Right kidney (tissue), 9 donors: ENCODE measurements around the gene DST.

Experiments used
- DNase-seq: peaks from one replicate; pipeline ENCODE4 v3.0.0-alpha.2; 2016
- long read RNA-seq, 8 donors: transcript quantifications; one replicate each; lab custom pipeline, GENCODE V29; 2026

DST gene
- long read RNA-seq, donor 1, full-length matches to known transcripts: 13 of 13 reads
- long read RNA-seq, donor 1, partial matches to known transcripts: 0 of 13 reads
- long read RNA-seq, donor 1, other reads (novel, unspliced or antisense): 0 of 13 reads
- long read RNA-seq, donor 2, partial matches to known transcripts: 0 of 2 reads
- long read RNA-seq, donor 2, other reads (novel, unspliced or antisense): 0 of 2 reads
- long read RNA-seq, donor 3, partial matches to known transcripts: 0 of 8 reads
- long read RNA-seq, donor 3, other reads (novel, unspliced or antisense): 0 of 8 reads
- long read RNA-seq, donor 4, partial matches to known transcripts: 5 of 12 reads
- long read RNA-seq, donor 4, other reads (novel, unspliced or antisense): 0 of 12 reads
- long read RNA-seq, donor 5, full-length matches to known transcripts: 5 of 5 reads
- long read RNA-seq, donor 5, partial matches to known transcripts: 0 of 5 reads
- long read RNA-seq, donor 5, other reads (novel, unspliced or antisense): 0 of 5 reads
- long read RNA-seq, donor 6, partial matches to known transcripts: 5 of 15 reads
- long read RNA-seq, donor 6, other reads (novel, unspliced or antisense): 0 of 15 reads
- long read RNA-seq, donor 7, partial matches to known transcripts: 0 of 7 reads
- long read RNA-seq, donor 7, other reads (novel, unspliced or antisense): 0 of 7 reads
- long read RNA-seq, donor 8, partial matches to known transcripts: 0 of 4 reads
- long read RNA-seq, donor 8, other reads (novel, unspliced or antisense): 0 of 4 reads

- DNase-seq: no peak
Measured at GRCh38 chr6:56642366-56643261, at the start of gene DST. Gene DST, minus strand, starts transcription at chr6:56642889.

DNA sequence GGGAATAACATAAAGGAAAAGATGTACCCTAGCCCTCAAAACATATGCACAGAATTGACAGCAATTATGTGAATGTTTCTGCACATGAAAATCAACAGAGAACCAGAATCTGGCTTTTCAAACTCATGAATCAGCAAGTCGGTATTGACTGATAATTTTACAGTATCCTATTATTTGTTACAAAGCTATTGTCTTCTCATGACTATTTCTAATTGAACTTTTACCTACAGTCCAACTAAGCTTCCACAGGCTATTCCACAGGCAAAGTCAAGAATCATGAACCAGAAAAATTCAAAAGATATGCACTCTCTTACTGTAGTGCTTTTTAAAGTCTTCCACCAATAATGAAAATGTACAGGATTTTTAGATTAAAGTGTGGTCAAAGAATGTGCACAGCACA lies 49.1 kb upstream of the DST start:
- no peak for DNase-seq

DNA sequence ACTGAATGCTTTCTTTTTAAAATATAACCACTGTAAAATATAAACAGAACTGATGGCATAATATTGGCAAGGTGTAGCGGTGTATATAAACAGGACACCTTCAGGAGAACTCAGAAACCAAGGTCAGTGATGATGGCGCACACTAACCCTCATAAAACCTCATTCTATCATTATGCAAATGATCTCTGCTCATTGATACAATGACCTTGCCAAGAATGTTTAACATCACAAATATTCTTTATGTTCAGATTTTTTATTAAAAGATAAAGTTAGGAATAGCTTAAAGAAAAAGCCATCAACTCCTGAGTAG lies 48.6 kb upstream of the DST start:
- no peak for DNase-seq

DNA sequence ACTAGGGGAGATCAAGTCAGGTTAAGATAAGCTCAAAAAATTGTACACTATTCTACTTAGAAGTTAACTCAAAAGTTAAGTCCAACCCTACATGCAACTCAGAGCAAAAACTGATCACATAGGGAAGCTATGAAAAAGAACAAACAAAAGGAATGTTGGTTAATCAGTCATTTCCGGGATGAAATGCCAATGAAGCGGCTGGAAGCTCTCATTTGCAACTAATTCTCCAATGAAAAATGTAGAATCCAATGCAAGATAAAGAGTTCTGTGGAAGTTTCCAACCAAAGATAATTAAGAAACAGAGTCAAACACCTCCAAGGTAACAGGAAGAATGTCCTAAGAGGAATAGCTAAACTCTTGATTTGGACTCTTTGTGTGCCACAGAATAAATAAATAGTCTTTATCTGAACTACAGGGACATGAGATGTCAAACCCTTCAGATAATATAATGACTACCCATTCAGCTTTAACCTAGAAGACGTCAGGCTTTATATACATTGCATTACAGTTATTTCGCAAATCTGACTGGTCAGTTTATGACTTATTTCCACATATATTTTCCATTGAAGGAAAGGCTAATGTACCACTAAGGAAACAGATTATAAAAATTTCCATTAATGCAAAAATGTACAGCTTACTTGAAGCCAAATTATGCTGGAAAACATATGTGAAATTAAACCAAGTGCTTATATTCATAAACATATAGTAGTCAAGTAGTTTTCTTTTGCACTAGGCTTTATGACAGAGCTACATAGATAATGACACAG lies 48.0 kb upstream of the DST start:
- no peak for DNase-seq

GRCh38 chr6:56689663-56690062 lies 47.0 kb upstream of the DST start:
- no peak for DNase-seq

DNA sequence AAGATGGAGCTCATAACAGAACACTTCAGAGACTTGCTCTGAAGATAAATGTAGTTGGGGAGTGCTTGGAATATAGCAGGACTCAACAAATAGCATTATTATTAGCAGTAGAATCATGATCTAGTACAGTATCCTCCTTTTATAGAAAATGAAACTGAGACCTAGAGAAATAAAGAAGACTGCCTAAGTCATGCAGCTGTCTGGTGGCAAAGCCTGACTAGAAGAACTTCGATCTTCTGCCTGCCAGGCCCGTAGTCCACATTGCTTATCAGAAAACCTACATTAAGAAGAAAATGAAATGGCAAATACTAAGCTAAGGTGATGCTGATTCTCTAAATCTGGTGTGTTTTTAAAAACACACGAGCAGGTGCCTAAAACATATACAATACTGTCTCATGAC lies 46.4 kb upstream of the DST start:
- DNase-seq: no peak

GRCh38 chr6:56688521-56688920 lies 45.8 kb upstream of the DST start:
- DNase-seq: no peak

DNA sequence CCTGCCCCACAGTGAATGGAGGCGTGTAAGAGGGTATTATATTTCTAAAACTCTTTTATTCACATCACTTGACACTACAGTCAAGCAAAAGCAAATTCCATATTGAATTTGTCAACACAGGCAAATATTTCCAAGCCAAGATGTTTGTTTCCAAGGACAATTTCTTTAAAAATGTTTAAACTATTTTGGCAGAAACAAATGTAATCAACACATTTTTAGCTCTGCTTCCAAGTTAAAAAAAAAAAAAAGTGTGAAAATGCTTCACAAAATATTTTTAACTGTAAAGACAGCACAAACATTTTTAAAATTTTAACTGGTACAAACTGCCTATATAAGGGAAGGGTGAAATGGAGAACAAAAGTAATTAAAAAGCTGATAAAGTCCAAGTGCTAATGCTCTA lies 44.9 kb upstream of the DST start:
- DNase-seq: no peak

GRCh38 chr6:56686429-56686828 lies 43.7 kb upstream of the DST start:
- DNase-seq: no peak

GRCh38 chr6:56685994-56686393 lies 43.3 kb upstream of the DST start:
- DNase-seq: no peak

DNA sequence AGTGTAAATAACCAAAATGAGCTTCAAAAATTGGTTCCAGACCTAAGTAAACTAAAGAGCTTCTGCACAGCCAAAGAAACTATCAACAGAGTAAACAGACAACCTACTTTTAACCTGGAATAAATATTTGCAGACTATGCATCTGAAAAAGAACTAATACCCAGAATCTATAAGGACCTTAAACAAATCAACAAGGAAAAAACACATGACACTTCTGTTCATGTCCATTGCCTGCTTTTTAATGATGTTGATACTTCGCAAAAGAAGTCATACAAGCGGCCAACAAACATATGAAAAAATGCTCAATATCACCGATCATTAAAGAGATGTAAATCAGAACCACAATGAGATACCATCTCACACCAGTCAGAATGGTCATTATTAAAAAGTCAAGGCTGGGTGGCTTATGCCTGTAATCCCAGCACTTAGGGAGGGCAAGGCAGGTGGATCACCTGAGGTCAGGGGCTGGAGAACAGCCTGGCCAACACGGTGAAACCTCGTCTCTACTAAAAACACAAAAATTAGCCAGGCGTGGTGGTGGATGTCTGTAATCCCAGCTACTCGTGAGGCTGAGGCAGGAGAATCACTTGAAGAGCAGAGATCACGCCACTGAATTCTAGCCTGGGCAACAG lies 42.5 kb upstream of the DST start:
- DNase-seq: no peak

- DNase-seq: no peak
Measured at GRCh38 chr6:56684342-56685101, 41.8 kb upstream of the DST start.

- DNase-seq: no peak
Measured at GRCh38 chr6:56683882-56684281, 41.2 kb upstream of the DST start.

- no peak for DNase-seq
Measured at GRCh38 chr6:56682635-56683034, 39.9 kb upstream of the DST start.

- no peak for DNase-seq
Measured at GRCh38 chr6:56677559-56677958, 34.9 kb upstream of the DST start.

DNA sequence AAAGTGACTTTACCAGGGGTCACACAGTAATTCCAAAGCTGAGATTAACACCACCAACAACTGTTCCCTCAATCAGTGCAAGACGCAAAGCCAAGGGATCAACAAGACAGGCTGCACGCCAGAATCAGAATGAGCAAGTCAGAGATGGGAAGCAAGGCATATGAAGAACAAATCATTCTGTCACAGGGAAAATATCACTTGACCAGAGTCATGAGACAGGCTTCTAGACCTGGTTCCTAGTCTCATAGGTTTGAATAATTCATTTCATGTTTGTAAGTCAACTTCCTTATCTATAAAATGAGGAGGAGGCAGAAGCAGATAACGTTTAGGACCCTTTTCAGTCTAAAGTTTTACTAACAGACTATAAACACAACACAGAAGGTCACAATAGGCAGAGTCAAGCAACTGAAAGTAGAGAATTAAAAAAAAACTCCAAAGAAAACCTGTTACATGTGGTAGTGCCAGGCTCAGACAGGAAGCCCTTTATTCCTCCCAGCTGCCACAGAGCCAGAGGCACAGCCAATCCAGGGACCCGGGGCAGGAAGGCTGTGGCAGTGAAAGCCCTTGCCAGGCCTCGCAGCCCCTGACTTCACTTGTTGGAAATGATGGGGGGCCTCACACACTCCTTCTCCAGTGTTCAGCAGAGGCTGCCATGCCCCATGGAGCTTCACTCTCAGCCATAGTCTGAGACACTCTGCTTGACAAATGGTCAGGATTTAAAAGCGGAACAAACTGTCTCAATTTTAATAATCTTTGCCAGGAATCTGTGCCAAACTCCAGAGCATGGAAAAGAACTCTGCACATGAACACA lies 29.2 kb upstream of the DST start:
- DNase-seq: no peak

GRCh38 chr6:56671160-56671559 lies 28.5 kb upstream of the DST start:
- no peak for DNase-seq

DNA sequence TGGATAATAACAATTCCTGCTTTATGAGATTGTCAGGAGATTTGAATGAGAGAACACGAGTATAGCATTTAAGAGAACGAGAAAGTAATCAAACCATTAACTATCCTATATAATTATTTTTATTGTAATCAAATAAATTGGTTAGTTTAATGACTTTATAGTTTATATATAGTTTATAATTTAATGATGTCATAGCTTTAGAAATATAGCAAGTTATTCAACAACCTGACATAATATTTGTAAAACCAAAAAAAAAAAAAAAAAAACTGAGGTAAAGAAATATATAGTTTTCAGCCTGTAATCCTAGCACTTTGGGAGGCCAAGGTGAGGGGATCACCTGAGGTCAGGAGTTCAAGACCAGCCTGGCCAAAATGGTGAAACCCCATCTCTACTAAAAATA lies 26.4 kb upstream of the DST start:
- no peak for DNase-seq

DNA sequence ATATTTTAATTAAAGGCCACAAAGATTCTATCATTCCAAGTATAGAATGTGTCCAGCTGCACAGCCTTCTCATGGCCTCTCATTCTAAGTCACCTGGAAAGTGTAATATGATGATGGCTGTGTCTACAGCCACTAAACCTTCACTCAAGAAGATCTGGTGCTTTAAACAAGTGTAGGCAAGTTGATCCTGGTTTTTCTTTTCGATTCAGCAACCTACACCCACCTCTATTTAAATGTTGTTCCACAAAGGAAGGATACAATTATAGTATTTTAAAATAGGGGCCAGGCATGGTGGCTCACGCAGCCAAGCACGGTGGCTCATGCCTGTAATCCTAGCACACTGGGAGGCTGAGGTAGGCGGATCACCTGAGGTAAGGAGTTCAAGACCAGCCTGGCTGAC lies 25.5 kb upstream of the DST start:
- no peak for DNase-seq

- DNase-seq: no peak
Measured at GRCh38 chr6:56667336-56667735, 24.6 kb upstream of the DST start.
